Activated T-cell treated with anti-CD3 and anti-CD28 coated beads, Interleukin-2, amount 50 U/mL, for 24 hours (primary cell): ENCODE measurements around the gene ST6GALNAC2.
"Not testable (repeated sequence)": the region's sequence is repeated elsewhere in the genome, so short reads cannot be mapped to it uniquely, and the experiment has no call there.

Experiments
- DNase-seq: peaks from one replicate; pipeline ENCODE4 v3.0.0-alpha.2; 2020
- H3K27ac Mint-ChIP-seq: 2 replicates; pipeline ENCODE4 v1.8.0; 2020; ENCODE audit warnings: mild to moderate bottlenecking, mixed read lengths
- H3K27me3 Mint-ChIP-seq: 2 replicates; pipeline ENCODE4 v1.8.0; 2020; ENCODE audit warnings: mixed read lengths
- H3K36me3 Mint-ChIP-seq: 2 replicates; pipeline ENCODE4 v1.8.0; 2020; ENCODE audit warnings: low read depth, mixed read lengths
- H3K4me1 Mint-ChIP-seq: 2 replicates; pipeline ENCODE4 v1.8.0; 2020; ENCODE audit warnings: low read depth, mixed read lengths
- H3K4me3 Mint-ChIP-seq: 2 replicates; pipeline ENCODE4 v1.8.0; 2020; ENCODE audit warnings: mild to moderate bottlenecking, moderate library complexity, mixed read lengths
- H3K9me3 Mint-ChIP-seq: 2 replicates; pipeline ENCODE4 v1.8.0; 2020; ENCODE audit warnings: mixed read lengths

Gene ST6GALNAC2

GRCh38 chr17:76585649-76586593 lies at the start of gene ST6GALNAC2:
TSS of gene ST6GALNAC2 (minus strand) at chr17:76585860. CDS start at chr17:76585808, 52 bp downstream.
- Mint-ChIP-seq H3K27me3 (peaks cover 64% of the 10 kb centered on the region), H3K27ac (no peak within 1 kb of the TSS), H3K9me3 (no peaks in the 10 kb centered on the region), H3K4me1 (peaks cover 11% of the 10 kb centered on the region), H3K4me3 (peak within 1 kb of the TSS; percentile 65), H3K36me3 (no peaks in the 10 kb centered on the region)
- DNase-seq = peak; percentile 59

- no peaks in the 10 kb centered on the region for H3K36me3 Mint-ChIP-seq
- DNase-seq = no peak
Observed at GRCh38 chr17:76635039-76635438, 49.4 kb upstream of the ST6GALNAC2 start.

GRCh38 chr17:76633628-76634328 lies 48.1 kb upstream of the ST6GALNAC2 start:
- H3K4me3 Mint-ChIP-seq = no peak overlapping the region
- DNase-seq = no peak
- no peak overlapping the region for H3K27ac Mint-ChIP-seq

More at GRCh38 chr17:76635039-76635438, 49.4 kb upstream of the ST6GALNAC2 start:
- Mint-ChIP-seq H3K27me3 (no peaks in the 10 kb centered on the region), H3K4me1 (peaks cover 9% of the 10 kb centered on the region), H3K27ac (no peak overlapping the region), H3K9me3 (no peaks in the 10 kb centered on the region), H3K4me3 (no peak overlapping the region)

GRCh38 chr17:76631821-76632565 lies 46.3 kb upstream of the ST6GALNAC2 start:
- Mint-ChIP-seq H3K27me3 (no peaks in the 10 kb centered on the region), H3K9me3 (no peaks in the 10 kb centered on the region), H3K27ac (no peak overlapping the region), H3K36me3 (no peaks in the 10 kb centered on the region), H3K4me3 (no peak overlapping the region), H3K4me1 (peaks cover 9% of the 10 kb centered on the region)
- no peak for DNase-seq

More at GRCh38 chr17:76633628-76634328, 48.1 kb upstream of the ST6GALNAC2 start:
- Mint-ChIP-seq H3K27me3 (no peaks in the 10 kb centered on the region), H3K36me3 (no peaks in the 10 kb centered on the region), H3K4me1 (peaks cover 9% of the 10 kb centered on the region), H3K9me3 (no peaks in the 10 kb centered on the region)

- H3K4me3 Mint-ChIP-seq = no peak overlapping the region
- no peaks in the 10 kb centered on the region for H3K27me3 Mint-ChIP-seq
- no peak for DNase-seq
- no peak overlapping the region for H3K27ac Mint-ChIP-seq
- H3K36me3 Mint-ChIP-seq = no peaks in the 10 kb centered on the region
- no peaks in the 10 kb centered on the region for H3K9me3 Mint-ChIP-seq
- H3K4me1 Mint-ChIP-seq = peaks cover 9% of the 10 kb centered on the region
Observed at GRCh38 chr17:76630151-76630550, 44.5 kb upstream of the ST6GALNAC2 start.

- Mint-ChIP-seq H3K4me3 (no peak overlapping the region), H3K9me3 (no peaks in the 10 kb centered on the region)
Observed at GRCh38 chr17:76627510-76627909, 41.9 kb upstream of the ST6GALNAC2 start.

GRCh38 chr17:76626442-76626841 lies 40.8 kb upstream of the ST6GALNAC2 start:
- H3K36me3 Mint-ChIP-seq = no peaks in the 10 kb centered on the region
- no peak overlapping the region for H3K27ac Mint-ChIP-seq
- H3K4me3 Mint-ChIP-seq = no peak overlapping the region
- H3K27me3 Mint-ChIP-seq = no peaks in the 10 kb centered on the region
- no peak for DNase-seq
- no peaks in the 10 kb centered on the region for H3K9me3 Mint-ChIP-seq
- H3K4me1 Mint-ChIP-seq = peaks cover 8% of the 10 kb centered on the region

More at GRCh38 chr17:76627510-76627909, 41.9 kb upstream of the ST6GALNAC2 start:
- H3K4me1 Mint-ChIP-seq = peaks cover 16% of the 10 kb centered on the region
- no peak for DNase-seq
- no peaks in the 10 kb centered on the region for H3K27me3 Mint-ChIP-seq
- H3K27ac Mint-ChIP-seq = no peak overlapping the region
- H3K36me3 Mint-ChIP-seq = no peaks in the 10 kb centered on the region

- H3K27me3 Mint-ChIP-seq = no peaks in the 10 kb centered on the region
- no peak for DNase-seq
- no peaks in the 10 kb centered on the region for H3K36me3 Mint-ChIP-seq
- no peak overlapping the region for H3K4me3 Mint-ChIP-seq
- peaks cover 7% of the 10 kb centered on the region for H3K4me1 Mint-ChIP-seq
- no peaks in the 10 kb centered on the region for H3K9me3 Mint-ChIP-seq
- no peak overlapping the region for H3K27ac Mint-ChIP-seq
Observed at GRCh38 chr17:76625496-76625895, 39.8 kb upstream of the ST6GALNAC2 start.

GRCh38 chr17:76623271-76624146 lies 37.8 kb upstream of the ST6GALNAC2 start:
- no peaks in the 10 kb centered on the region for H3K36me3 Mint-ChIP-seq
- no peaks in the 10 kb centered on the region for H3K27me3 Mint-ChIP-seq
- peak; percentile 85 for DNase-seq
- H3K27ac Mint-ChIP-seq = no peak overlapping the region
- no peak overlapping the region for H3K4me3 Mint-ChIP-seq
- peaks cover 7% of the 10 kb centered on the region for H3K4me1 Mint-ChIP-seq
- no peaks in the 10 kb centered on the region for H3K9me3 Mint-ChIP-seq

GRCh38 chr17:76617838-76618237 lies 32.2 kb upstream of the ST6GALNAC2 start:
- no peak overlapping the region for H3K4me3 Mint-ChIP-seq
- H3K4me1 Mint-ChIP-seq = peaks cover 6% of the 10 kb centered on the region
- no peak overlapping the region for H3K27ac Mint-ChIP-seq
- H3K9me3 Mint-ChIP-seq = no peaks in the 10 kb centered on the region
- H3K27me3 Mint-ChIP-seq = no peaks in the 10 kb centered on the region
- no peaks in the 10 kb centered on the region for H3K36me3 Mint-ChIP-seq
- DNase-seq = no peak

GRCh38 chr17:76614912-76615617 lies 29.4 kb upstream of the ST6GALNAC2 start:
- H3K27me3 Mint-ChIP-seq = no peaks in the 10 kb centered on the region
- H3K36me3 Mint-ChIP-seq = no peaks in the 10 kb centered on the region
- H3K4me3 Mint-ChIP-seq = no peak overlapping the region
- peaks cover 6% of the 10 kb centered on the region for H3K4me1 Mint-ChIP-seq
- no peak overlapping the region for H3K27ac Mint-ChIP-seq
- no peaks in the 10 kb centered on the region for H3K9me3 Mint-ChIP-seq
- no peak for DNase-seq

- H3K27ac Mint-ChIP-seq, DNase-seq, H3K36me3 Mint-ChIP-seq, H3K27me3 Mint-ChIP-seq, H3K4me3 Mint-ChIP-seq, H3K4me1 Mint-ChIP-seq, H3K9me3 Mint-ChIP-seq: not testable (repeated sequence)
Observed at GRCh38 chr17:76614064-76614759, 28.6 kb upstream of the ST6GALNAC2 start.
